GM12865 (cell line): Measurements from ENCODE around the gene MVB12B.

Source experiments
- DNase-seq: peaks from one replicate; pipeline ENCODE4 v3.0.0; 2010; ENCODE audit warnings: low read depth
- H3K4me3 ChIP-seq: 2 replicates; pipeline ENCODE4 v1.5.1; 2011; ENCODE audit warnings: mild to moderate bottlenecking, low read depth, low read length, control low read depth
- CTCF ChIP-seq: IDR thresholded peaks from 2 replicates; pipeline ENCODE4 v1.5.1; 2011; ENCODE audit warnings: low read length, control low read depth, low read depth, inconsistent platforms; ENCODE audit not compliant: insufficient read depth; ENCODE audit errors: missing control alignments

The MVB12B gene

GRCh38 chr9:126465977-126466376, 139.3 kb downstream of the MVB12B start:
- DNase-seq, result no peak
- no peak overlapping the region for H3K4me3 ChIP-seq
- no peak for TF ChIP-seq CTCF

DNA sequence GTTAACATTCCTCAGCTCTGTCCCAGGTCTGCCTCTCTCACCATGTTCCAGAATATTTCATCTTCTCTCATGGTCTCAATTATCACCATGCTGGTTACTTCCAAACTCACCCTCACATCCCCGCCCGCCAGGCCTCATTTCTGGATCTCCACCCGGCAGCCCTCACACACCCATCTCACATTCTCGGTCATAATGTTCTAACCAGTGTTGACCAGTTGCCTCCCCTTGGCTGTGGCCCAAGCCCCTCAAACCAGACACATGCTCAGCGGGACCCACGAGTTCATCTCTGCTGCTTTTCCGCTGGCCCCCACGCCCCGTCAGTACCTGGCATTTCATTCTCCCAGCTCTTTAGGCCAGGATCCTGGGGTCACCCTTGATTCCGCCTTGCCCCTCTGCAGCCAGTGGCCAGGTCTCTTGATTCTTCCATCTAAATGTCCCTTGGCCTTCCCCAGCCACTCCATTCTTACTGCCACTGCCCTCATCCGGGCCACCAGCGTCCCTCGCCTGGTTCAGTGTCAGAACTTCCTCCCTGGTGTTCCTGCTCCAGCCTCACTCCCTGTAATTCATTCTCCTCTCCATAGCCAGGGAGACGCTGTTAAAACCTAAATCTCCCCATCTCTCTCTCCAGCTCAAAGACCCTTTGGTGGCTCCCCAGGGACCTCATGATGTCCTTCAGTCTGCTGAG, 141.7 kb downstream of the MVB12B start:
- DNase-seq, result no peak
- TF ChIP-seq CTCF, result no peak
- H3K4me3 ChIP-seq, result no peak overlapping the region

DNA sequence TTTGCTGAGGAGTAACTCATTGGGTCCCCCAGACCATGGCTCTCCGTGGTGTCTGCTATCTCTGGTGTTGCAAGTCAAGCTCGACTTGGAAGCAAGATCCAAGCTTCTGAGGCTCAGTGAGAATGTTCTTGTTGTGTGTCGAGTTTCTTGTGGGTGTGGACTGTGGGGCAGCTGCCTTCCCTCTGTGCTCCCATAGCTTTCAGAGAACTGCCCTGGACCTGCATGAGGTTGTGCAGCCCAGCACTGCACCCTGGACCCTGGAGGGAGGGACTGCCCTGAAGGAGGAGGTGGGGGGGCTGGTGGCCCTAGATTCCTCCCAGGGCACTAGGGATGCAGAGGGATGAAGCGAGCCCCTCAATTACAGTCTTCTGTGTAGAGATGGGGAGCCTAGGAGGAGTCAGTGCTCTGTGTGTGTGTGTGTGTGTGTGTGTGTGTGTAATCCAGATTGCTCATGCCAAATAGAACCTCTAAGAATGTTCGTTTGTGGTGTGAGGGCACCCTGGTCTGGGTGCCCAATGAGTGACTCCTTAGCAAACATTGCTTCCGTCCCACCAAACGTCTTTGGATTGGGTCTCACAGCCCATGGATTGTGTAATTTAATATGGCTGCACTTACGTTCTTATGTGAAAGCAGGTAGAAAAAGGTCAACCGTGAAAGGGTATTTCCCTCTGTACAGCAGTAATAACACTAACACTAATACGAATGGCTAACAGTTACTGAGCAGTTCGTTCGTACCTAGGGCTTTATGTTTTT, 143.8 kb downstream of the MVB12B start:
- no peak overlapping the region for H3K4me3 ChIP-seq
- no peak for TF ChIP-seq CTCF
- peak; percentile 25 for DNase-seq

DNA sequence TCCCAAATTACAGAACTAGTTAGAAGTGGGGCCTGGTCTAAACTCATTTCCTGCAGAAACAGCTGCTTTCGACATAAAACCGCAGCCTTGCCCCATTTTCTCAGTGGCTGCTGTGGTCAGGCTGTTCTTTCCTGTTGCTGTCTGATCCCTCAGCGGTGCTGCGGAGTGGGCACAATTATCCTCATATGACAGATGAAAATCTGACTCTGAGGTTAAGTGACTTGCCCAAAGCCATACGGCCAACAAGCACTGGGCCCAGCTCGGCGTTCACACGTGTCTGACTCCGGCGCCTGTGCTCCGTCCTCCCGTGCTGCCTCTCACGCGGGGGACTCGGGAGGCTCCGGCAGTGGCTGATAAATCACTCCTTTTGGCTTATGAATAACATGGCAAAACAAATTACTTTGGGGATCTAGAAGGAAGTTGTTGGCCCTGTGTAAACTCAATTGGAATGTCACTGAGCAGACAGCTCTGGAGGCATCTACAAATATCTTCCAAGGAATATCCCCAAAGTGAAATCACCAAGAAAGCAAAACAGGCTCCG, 144.5 kb downstream of the MVB12B start:
- DNase-seq, result peak; percentile 73
- no peak overlapping the region for H3K4me3 ChIP-seq
- TF ChIP-seq CTCF, result no peak

DNA sequence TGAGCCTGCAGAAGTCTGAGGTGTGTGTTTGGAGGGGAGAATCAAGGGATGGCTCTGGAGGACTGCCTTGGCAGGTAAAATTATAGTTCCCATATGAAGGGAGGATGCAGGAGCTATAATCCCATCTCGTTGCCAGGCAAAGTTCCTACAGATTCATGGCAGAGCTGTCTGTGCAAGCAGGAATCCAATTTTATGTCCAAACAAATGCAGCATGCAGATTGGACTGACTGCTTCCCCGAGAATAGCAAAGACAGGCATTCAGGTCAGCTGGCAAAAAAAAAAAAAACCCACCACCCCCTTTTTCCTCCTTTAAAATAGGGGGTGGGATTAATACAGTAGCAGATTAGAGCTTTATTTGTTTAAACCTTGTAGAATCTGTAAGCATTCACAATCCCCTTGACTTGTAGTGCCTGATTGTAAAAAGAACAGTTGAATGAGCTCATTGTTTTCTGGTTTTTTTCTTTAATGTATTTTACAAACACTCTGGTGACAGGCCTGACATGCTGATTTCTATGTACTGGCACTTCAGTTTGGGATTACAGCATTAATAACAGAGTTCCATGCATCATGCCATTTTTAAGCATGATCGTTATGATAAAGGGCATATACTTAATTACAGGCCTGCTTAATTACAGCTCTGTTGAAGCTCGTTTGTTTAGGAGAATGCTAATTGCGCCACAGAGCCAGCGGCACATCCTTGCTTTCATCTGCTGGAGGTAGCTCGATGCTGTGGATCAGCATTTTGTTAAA, 145.7 kb downstream of the MVB12B start:
- DNase-seq, result no peak
- H3K4me3 ChIP-seq, result no peak overlapping the region
- TF ChIP-seq CTCF, result no peak

DNA sequence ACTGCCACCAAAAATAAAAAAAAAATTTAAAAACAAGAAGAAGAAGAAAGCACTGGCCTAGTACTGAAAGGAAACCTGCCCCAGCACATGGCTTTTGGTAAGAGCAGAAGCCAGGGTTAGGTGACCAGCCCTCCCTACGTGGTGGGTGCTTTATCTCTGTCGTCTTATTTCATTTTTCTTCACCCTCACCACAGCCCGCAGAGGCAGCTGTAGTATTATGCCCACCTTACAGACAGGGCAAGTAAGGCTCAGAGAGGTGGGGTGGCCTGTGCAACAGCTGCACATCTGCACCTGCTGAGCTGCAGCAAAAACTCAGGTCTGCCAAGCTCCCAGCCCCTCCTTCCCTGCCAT, 146.3 kb downstream of the MVB12B start:
- no peak overlapping the region for H3K4me3 ChIP-seq
- no peak for TF ChIP-seq CTCF
- DNase-seq, result no peak
